OCI-LY7 (cell line): ENCODE data around the gene MRPL40. TPM values are rescaled to one million over a fixed set of nuclear protein-coding genes. Genes with fewer than 3 reads are reported as not detected.

ENCODE experiments used
- BruUV-seq: library from RNA; stranded (reverse); fragments of 400-500 nt; replicated peaks from 2 replicates; lab custom pipeline; 2021; lab: Mats Ljungman, UMichigan
- CTCF ChIA-PET: fragments of 300-600 bp; sonication (Branson Sonifier 250); formaldehyde crosslinking; loops from one replicate; lab custom pipeline; 2022; ENCODE audit warnings: antibody characterized with exemption; ENCODE audit not compliant: unreplicated experiment; lab: Charles Lee
- POLR2A ChIA-PET: fragments of 300-600 bp; sonication (Branson Sonifier 250); formaldehyde crosslinking; loops from one replicate; lab custom pipeline; 2022; ENCODE audit warnings: antibody characterized with exemption; lab: Charles Lee
- DNase-seq: peaks from one replicate; pipeline ENCODE4 v3.0.0-alpha.2; 2015; ENCODE audit warnings: low spot score
- H2AFZ ChIP-seq: fragments of 200-600 bp; sonication (generic), shearing (Covaris generic); 2 replicates; pipeline ENCODE4 v1.6.1; 2014; ENCODE audit warnings: mild to moderate bottlenecking, antibody characterized with exemption, low read length, moderate library complexity
- H3K27ac ChIP-seq: fragments of 200-600 bp; sonication (generic); 2 replicates; pipeline ENCODE4 v1.5.1; 2014; ENCODE audit warnings: mixed run types, low read depth, mild to moderate bottlenecking, moderate library complexity, low read length, inconsistent platforms; ENCODE audit not compliant: poor library complexity, severe bottlenecking
- H3K36me3 ChIP-seq: fragments of 200-600 bp; sonication (generic); 2 replicates; pipeline ENCODE4 v1.6.1; 2014; ENCODE audit warnings: mild to moderate bottlenecking, antibody characterized with exemption, low read length, moderate library complexity, mixed read lengths; ENCODE audit not compliant: insufficient read depth
- H3K4me1 ChIP-seq: fragments of 200-600 bp; sonication (generic); 2 replicates; pipeline ENCODE4 v1.5.1; 2014; ENCODE audit warnings: mild to moderate bottlenecking, low read length; ENCODE audit not compliant: insufficient read depth, poor library complexity, severe bottlenecking
- H3K4me2 ChIP-seq: fragments of 200-600 bp; sonication (generic); 2 replicates; pipeline ENCODE4 v1.6.1; 2014; ENCODE audit warnings: mild to moderate bottlenecking, low read length
- H3K4me3 ChIP-seq: fragments of 200-600 bp; sonication (generic); 2 replicates; pipeline ENCODE4 v1.5.1; 2014; ENCODE audit warnings: mild to moderate bottlenecking, low read depth, low read length; ENCODE audit not compliant: poor library complexity, severe bottlenecking
- H3K79me2 ChIP-seq: fragments of 200-600 bp; sonication (generic); 2 replicates; pipeline ENCODE4 v1.6.1; 2016; ENCODE audit warnings: low read depth, mild to moderate bottlenecking, low read length, moderate library complexity, mixed read lengths; ENCODE audit not compliant: insufficient read depth
- H3K9me2 ChIP-seq: fragments of 200-600 bp; sonication (generic); 2 replicates; pipeline ENCODE4 v1.6.1; 2016; ENCODE audit warnings: mild to moderate bottlenecking, low read length, mixed read lengths; ENCODE audit not compliant: insufficient read depth
- H3K9me3 ChIP-seq: fragments of 200-600 bp; sonication (generic); 2 replicates; pipeline ENCODE4 v1.6.1; 2014; ENCODE audit warnings: mild to moderate bottlenecking, mixed run types, low read length, mixed read lengths
- H4K20me1 ChIP-seq: fragments of 200-600 bp; sonication (generic); 2 replicates; pipeline ENCODE4 v1.6.1; 2014; ENCODE audit warnings: mild to moderate bottlenecking, antibody characterized with exemption, low read length, moderate library complexity, mixed read lengths; ENCODE audit not compliant: insufficient read depth
- EZH2phosphoT487 ChIP-seq: fragments of 200-600 bp; sonication (generic); IDR thresholded peaks from 2 replicates; pipeline ENCODE4 v1.6.1; 2018; ENCODE audit warnings: low read depth, borderline replicate concordance, mild to moderate bottlenecking, mixed run types, antibody characterized with exemption, low read length, moderate library complexity, mixed read lengths
- intact Hi-C: fragments of 100-400 bp; cut with micrococcal nuclease; formaldehyde crosslinking; loops from one replicate; pipeline ENCODE4 v1.10.0; 2022; ENCODE audit not compliant: unreplicated experiment
- total RNA-seq, 2 experiments: library from RNA; depleted of rRNA in 1 of 2; stranded (reverse); fragments of >200 nt in 1 of 2; shearing (Covaris generic) in 1 of 2; gene quantifications; 2 replicates each; pipeline ENCODE4 v1.2.3, GENCODE V29; 2014 to 2022
- TF ChIP-seq, protein P1 (sequence below): fragments of 200-600 bp; sonication (generic); conservative IDR thresholded peaks from 2 replicates; pipeline ENCODE4 v1.5.1; 2014; ENCODE audit warnings: mild to moderate bottlenecking, antibody characterized with exemption, low read length, moderate library complexity, mixed read lengths

MRPL40 gene
- total RNA-seq, 2 experiments from 2014 or later: 38.5 to 45.6 TPM

GRCh38 chr22:19385221-19385906 is 47.0 kb upstream of the MRPL40 start:
- no peaks in the 10 kb centered on the region for H3K79me2 ChIP-seq
- H3K4me3 ChIP-seq: no peak overlapping the region
- no peak overlapping the region for H3K27ac ChIP-seq
- ChIA-PET POLR2A (no interaction called here), CTCF (no interaction called here)
- H3K4me2 ChIP-seq: no peak overlapping the region
- TF ChIP-seq, protein P1, sequence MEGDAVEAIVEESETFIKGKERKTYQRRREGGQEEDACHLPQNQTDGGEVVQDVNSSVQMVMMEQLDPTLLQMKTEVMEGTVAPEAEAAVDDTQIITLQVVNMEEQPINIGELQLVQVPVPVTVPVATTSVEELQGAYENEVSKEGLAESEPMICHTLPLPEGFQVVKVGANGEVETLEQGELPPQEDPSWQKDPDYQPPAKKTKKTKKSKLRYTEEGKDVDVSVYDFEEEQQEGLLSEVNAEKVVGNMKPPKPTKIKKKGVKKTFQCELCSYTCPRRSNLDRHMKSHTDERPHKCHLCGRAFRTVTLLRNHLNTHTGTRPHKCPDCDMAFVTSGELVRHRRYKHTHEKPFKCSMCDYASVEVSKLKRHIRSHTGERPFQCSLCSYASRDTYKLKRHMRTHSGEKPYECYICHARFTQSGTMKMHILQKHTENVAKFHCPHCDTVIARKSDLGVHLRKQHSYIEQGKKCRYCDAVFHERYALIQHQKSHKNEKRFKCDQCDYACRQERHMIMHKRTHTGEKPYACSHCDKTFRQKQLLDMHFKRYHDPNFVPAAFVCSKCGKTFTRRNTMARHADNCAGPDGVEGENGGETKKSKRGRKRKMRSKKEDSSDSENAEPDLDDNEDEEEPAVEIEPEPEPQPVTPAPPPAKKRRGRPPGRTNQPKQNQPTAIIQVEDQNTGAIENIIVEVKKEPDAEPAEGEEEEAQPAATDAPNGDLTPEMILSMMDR: no peak
- TF ChIP-seq EZH2phosphoT487: no peak
- H3K36me3 ChIP-seq: peaks cover 98% of the 10 kb centered on the region
- no peaks in the 10 kb centered on the region for H4K20me1 ChIP-seq
- no peaks in the 10 kb centered on the region for H3K9me2 ChIP-seq
- intact Hi-C loops: no loop called here
- H3K9me3 ChIP-seq: no peaks in the 10 kb centered on the region
- H2AFZ ChIP-seq: no peak overlapping the region
- no peak for DNase-seq
- H3K4me1 ChIP-seq: no peaks in the 10 kb centered on the region
- no TSS peak for BruUV-seq

GRCh38 chr22:19386248-19386647 is 46.1 kb upstream of the MRPL40 start:
- TF ChIP-seq EZH2phosphoT487: no peak
- TF ChIP-seq, protein P1: no peak
- H3K4me3 ChIP-seq: no peak overlapping the region
- BruUV-seq: no TSS peak
- no peaks in the 10 kb centered on the region for H3K79me2 ChIP-seq
- ChIA-PET POLR2A (no interaction called here), CTCF (interaction anchor here (0.9 kb wide), 1 partner anchor 36 kb away, joined by 3 read pairs; no protein-coding TSS in a partner anchor)
- H2AFZ ChIP-seq: no peak overlapping the region
- peaks cover 100% of the 10 kb centered on the region for H3K36me3 ChIP-seq
- H3K4me2 ChIP-seq: no peak overlapping the region
- no peak overlapping the region for H3K27ac ChIP-seq
- no peaks in the 10 kb centered on the region for H3K9me2 ChIP-seq
- H3K4me1 ChIP-seq: no peaks in the 10 kb centered on the region
- no peaks in the 10 kb centered on the region for H4K20me1 ChIP-seq
- H3K9me3 ChIP-seq: no peaks in the 10 kb centered on the region
- intact Hi-C loops: no loop called here
- no peak for DNase-seq

DNA sequence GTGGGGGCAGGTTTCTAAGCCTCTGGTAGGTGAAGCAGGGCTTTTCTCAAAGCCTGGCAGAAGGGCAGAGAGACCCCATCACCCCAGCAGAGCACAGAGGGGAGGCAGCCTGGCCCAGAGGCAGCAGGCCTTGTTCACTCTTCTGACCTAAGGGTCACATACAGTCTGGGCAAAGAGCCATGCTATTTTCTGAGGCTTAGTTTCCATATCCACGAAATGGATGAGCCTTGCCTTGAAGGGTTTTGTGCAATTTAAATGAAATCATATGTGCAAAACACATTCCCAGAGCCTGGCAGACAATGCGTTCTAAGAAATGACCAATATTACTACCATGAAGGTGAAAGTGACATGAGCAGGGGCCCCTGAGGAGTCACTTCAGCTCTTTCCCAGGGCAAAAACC is 45.3 kb upstream of the MRPL40 start:
- no peak for DNase-seq
- Histone ChIP-seq H3K4me1 (no peaks in the 10 kb centered on the region), H2AFZ (no peak overlapping the region), H3K36me3 (peaks cover 98% of the 10 kb centered on the region), H3K9me2 (no peaks in the 10 kb centered on the region), H4K20me1 (no peaks in the 10 kb centered on the region), H3K4me2 (no peak overlapping the region), H3K27ac (no peak overlapping the region), H3K79me2 (no peaks in the 10 kb centered on the region), H3K9me3 (no peaks in the 10 kb centered on the region), H3K4me3 (no peak overlapping the region)
- intact Hi-C loops: no loop called here
- POLR2A ChIA-PET: no interaction called here
- TF ChIP-seq EZH2phosphoT487: no peak
- TF ChIP-seq, protein P1: no peak
- CTCF ChIA-PET: interaction anchor here (0.9 kb wide), 1 partner anchor 36 kb away, joined by 3 read pairs; no protein-coding TSS in a partner anchor
- BruUV-seq: no TSS peak
